GM21423 (cell line): ENCODE data around the gene ROR1.

Experiments used
- ATAC-seq: cut with Tn5 transposase; IDR thresholded peaks from one replicate; pipeline ENCODE4 v1.9.1; 2021; ENCODE audit warnings: mild to moderate bottlenecking, moderate library complexity; ENCODE audit not compliant: unreplicated experiment

The ROR1 gene

DNA sequence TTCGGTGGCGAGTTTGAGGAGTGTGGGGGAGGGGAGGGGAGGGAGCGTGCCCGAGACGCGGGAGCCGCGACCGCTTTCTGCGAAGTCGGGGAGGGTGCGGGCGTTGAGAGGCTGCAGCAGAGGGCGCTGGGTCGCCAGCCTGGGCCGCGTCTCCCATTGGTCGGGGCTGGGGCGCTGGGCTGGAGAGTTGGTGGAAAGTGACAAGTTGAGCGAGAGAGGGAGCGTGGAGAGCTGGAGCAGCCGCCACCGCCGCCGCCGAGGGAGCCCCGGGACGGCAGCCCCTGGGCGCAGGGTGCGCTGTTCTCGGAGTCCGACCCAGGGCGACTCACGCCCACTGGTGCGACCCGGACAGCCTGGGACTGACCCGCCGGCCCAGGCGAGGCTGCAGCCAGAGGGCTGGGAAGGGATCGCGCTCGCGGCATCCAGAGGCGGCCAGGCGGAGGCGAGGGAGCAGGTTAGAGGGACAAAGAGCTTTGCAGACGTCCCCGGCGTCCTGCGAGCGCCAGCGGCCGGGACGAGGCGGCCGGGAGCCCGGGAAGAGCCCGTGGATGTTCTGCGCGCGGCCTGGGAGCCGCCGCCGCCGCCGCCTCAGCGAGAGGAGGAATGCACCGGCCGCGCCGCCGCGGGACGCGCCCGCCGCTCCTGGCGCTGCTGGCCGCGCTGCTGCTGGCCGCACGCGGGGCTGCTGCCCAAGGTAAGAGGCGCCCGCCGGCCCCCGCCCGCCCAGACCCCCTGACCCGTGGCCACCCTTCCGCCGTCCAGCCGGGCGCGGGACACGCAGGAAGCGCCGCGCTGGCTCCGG, at the start of gene ROR1:
ROR1 (plus strand) TSS at position 203 of the 802 bp plus-strand sequence.
- peak; percentile 87 for ATAC-seq

DNA sequence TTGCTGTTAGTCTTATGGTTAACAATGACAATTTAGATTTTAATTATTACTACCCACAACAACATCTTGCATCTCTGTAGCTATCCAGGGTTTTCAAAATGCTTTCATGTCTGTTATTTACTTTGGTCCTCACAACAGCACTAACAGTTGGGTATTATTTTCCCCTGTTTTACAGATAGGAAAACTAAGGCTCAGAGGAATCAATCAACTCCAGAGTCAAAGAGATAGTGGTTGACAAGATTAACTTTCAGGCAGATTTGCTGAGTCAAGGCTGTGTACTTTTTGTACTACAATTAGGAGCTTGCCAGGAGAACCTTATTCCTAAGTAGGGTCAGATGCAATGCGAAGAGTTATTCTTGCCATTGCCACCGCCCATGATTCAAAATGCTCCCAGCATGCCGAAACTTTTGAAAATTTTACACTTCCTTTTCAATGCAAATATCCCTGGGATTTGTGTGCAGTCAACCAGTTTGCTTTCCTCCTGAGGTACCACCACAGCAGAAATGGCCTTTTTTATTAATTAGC, 49.4 kb upstream of the ROR1 start:
- no peak for ATAC-seq

GRCh38 chr1:63728611-63729226, 45.1 kb upstream of the ROR1 start:
- ATAC-seq = no peak

- ATAC-seq = no peak
These were observed 44.6 kb upstream of the ROR1 start for GRCh38 chr1:63729227-63729620.

DNA sequence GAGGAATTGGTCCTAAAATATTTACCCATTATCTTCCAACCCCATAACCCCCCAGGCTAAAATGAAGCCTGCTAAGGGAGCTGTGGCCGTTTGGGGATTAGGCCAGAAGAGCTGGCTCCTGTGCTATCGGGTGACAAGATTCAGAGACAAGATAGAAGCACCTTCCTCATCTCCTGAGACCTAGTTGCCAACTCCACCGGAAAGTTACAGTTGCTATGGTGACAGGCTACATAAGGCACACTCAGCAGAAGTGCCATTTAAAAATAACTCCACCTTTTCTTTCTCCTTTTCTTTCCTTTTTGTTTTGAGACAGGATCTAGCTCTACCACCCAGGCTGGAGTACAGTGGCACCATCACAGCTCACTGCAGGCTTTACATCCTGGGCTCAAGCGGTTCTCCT, 43.6 kb upstream of the ROR1 start:
- no peak for ATAC-seq

DNA sequence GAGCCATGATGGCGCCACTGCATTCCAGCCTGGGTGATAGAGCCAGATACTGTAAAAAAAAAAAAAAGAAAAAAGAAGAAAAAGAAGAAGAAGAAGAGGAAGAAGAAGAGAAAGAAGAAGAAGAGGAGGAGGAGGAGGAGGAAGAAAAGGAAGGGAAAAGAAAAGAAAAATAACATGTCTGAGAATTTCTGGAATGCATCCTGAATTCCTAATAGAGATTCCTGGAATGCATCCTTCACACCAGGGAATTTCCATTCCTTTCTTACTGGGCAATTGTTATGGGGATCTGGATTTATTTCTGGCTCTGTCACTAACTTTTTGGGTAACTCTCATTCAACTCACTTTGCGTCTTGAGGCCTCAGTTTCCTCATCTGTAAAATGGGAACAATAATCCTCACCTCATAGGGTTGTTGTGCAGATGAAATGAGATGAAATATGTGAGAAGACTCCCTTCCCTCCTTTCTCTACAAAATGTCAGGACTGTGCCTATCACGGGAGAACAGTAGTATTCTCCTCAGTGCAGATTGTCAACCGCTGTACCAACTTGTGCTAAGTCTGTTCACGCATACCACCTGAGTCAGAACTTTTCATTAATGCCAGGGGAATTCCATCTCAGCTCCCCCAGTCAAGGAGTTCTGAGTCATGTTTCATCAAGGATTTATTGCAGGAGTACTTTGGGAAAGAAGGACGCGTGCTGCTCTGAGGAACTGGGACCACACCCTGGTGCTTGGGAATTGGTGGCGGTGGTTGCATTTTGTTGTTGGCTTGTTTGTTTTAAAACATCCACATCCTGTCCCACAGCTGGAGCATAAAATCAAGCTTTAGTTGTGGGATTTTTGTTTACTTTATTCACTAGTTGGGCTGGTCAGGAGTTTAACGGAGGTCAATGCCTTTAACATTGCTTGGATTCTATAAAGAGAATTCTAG, 42.4 kb upstream of the ROR1 start:
- no peak for ATAC-seq

DNA sequence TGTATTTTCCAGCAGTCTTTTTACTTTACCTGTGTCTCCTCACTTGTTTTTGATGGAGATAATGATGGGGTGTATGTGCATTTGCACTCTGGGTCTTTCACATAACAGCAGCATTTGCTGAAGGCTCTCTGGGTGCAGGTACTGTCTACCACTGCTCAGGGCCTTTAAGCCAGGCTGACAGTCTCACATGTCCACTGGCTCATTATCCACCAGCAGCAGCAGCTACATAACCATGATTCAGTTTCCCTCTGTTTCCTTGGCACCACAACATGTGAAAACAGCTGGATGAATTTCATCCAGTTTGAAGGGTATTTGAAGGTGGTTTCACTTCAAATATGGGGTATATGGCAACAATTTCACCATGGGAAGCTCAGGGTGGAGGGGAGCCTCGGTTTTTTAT, 41.2 kb upstream of the ROR1 start:
- ATAC-seq = no peak

- ATAC-seq = no peak
These were observed 35.0 kb upstream of the ROR1 start for GRCh38 chr1:63738772-63739171.

DNA sequence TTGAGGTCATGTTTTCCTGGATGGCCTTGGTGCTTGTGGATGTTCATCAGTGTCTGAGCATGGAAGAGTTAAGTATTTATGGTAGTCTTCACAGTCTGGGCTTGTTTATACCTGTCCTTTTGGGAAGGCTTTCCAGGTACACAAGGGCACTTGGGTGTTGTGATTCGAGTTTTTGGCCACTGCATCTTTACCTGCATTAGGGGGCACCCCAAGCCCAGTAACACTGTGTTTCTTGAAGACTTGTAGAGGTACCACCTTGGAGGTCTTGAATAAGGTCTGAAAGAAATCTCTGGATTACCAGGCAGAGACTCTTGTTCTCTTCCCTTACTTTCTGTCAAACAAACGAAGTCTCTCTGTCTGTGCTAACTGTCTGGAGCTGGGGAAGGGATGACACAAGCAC, 34.4 kb upstream of the ROR1 start:
- no peak for ATAC-seq

DNA sequence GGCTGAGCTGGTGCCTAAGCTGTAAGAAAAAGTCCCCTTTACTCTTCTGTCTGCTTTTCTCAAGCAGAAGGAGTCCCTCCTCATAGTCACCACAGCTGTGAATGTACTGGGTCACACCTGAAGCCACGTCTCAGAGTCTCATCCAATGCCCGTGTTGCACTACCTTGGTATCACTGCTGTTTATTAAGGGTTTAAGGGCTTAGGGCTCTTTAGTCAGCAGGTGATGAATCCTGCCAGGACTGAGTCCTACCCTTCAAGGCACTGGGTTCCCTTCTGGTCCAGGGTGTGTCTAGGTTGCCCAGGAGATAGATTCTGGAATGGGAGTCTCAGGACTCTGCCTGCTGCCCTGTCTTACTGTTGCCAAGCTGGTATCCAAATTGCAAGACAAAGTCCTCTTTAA, 33.4 kb upstream of the ROR1 start:
- ATAC-seq = no peak

DNA sequence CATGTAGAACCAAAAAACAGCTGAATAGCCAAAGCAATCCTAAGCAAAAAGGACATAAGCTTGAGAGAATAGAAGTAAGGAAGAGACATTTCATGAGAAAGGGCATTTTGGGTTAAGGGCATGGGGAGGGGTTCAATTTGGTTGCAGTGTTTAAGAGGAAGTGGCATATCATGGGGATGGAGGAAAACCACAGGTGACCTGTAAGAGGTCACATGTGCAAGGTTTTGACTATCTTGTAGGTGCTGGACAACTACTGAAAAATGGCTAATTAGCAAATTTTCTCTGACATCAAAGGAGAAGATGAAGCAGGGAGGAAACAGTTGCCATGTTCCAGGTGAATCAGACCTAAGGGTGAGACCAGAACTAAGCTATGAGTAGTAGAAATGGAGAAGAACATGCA, 31.3 kb upstream of the ROR1 start:
- no peak for ATAC-seq

- no peak for ATAC-seq
These were observed 30.0 kb upstream of the ROR1 start for GRCh38 chr1:63743781-63744180.

DNA sequence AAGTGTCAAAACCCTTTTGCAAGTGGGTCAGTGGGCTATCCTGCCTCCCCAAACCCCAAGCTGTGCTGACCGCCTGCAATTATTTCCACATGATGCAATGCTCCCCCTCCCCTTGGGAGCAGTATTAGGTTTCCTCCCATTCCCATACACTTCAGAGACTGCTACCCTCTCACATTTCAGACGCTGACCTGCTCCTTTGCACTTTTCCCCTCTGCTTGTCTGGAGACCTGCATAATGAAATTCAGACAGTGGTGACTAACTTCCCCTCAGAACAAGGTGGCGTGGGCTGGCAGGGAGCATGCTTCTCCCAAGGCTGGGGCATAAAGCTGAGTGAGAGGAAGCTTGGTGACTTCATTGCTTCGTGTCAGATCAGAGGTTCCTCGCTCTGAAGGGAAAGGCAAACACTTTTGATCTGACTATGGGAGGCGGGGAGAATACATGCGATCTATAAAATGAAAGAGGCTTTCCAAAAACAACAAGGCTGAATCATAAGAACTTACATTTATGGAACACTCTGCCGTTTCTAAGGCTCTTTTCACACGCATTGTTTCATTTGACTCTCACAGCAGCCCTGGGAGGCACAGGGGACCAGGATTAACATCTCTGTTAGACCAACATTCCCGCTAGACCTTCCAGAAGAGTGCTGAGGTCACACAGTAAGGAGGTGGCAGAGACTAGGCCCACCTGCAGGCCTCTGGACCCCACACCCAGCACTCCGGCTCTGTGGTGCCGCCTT, 27.5 kb upstream of the ROR1 start:
- no peak for ATAC-seq

DNA sequence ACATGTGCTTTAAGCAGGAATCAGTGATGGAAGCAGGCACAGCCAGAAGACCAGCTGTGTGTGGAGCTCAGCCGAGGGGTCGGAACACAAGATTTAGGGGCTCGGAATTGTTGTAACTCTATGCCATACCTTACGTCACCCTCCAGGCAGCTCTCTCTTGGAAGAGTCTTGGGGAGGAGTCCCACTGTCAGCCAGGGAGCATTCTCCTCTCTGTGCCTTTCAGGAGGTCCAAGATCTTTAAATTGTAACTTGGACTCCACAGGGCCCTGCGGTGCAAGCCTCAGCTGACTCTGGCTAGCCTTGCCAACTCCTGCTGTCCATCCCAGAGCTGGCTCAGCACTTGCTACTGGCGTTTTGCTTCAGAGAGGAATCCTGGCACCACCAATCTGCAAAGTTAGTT, 26.4 kb upstream of the ROR1 start:
- ATAC-seq = no peak

- ATAC-seq = no peak
These were observed 25.7 kb upstream of the ROR1 start for GRCh38 chr1:63748046-63748580.

- no peak for ATAC-seq
These were observed 25.2 kb upstream of the ROR1 start for GRCh38 chr1:63748641-63749040.

GRCh38 chr1:63750721-63751120, 23.1 kb upstream of the ROR1 start:
- no peak for ATAC-seq

GRCh38 chr1:63752176-63752575, 21.6 kb upstream of the ROR1 start:
- no peak for ATAC-seq

GRCh38 chr1:63753591-63753990, 20.2 kb upstream of the ROR1 start:
- ATAC-seq = no peak

DNA sequence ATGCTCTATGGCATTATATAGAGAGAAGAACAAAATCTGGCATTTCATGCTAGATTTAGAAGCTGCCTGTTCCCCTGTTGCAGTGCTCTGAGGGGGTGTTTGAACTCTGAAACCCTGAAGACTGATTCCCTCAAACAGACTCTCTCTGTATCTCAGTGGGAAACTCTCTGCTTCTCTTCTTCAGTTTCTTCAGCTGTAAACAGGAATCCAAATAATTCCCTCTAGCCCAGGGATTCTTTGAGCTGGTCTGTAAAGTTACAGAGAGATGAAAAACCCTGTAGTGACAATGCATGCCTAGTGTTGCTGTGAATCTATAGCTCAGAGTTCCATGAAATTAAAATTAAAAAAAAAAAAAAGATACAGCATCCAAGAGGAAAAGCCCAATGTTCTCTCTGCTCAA, 17.0 kb upstream of the ROR1 start:
- no peak for ATAC-seq
